HG03460 (cell line): ENCODE data around the gene IL6ST.

ENCODE experiments used
- ATAC-seq: cut with Tn5 transposase; IDR thresholded peaks from one replicate; pipeline ENCODE4 v1.9.1; 2021; ENCODE audit not compliant: unreplicated experiment

Gene IL6ST

GRCh38 chr5:55897905-55898304, 96.9 kb downstream of the IL6ST start:
- ATAC-seq: no peak

GRCh38 chr5:55897206-55897894, 97.4 kb downstream of the IL6ST start:
- ATAC-seq: no peak

- no peak for ATAC-seq
Observed at GRCh38 chr5:55896663-55897062, 98.1 kb downstream of the IL6ST start.

- ATAC-seq: no peak
Observed at GRCh38 chr5:55896238-55896637, 98.5 kb downstream of the IL6ST start.

- ATAC-seq: no peak
Observed at GRCh38 chr5:55895346-55895745, 99.4 kb downstream of the IL6ST start.

GRCh38 chr5:55894135-55894534, 100.6 kb downstream of the IL6ST start:
- ATAC-seq: no peak

GRCh38 chr5:55892479-55892878, 102.3 kb downstream of the IL6ST start:
- no peak for ATAC-seq

GRCh38 chr5:55888205-55888604, 106.6 kb downstream of the IL6ST start:
- ATAC-seq: no peak

GRCh38 chr5:55885359-55885758, 109.4 kb downstream of the IL6ST start:
- no peak for ATAC-seq
